Measurements from ENCODE around the gene IDE. TPM values are rescaled to one million over a fixed set of nuclear protein-coding genes. Genes with fewer than 3 reads are reported as not detected.
A peak's percentile ranks its signal among the peaks of the same experiment; 100 is the strongest.
"Not testable (repeated sequence)": the region's sequence is repeated elsewhere in the genome, so short reads cannot be mapped to it uniquely, and the experiment has no call there.

Gene IDE
- total RNA-seq, 3 donors from 2014 or later, result 36.6 to 48.7 (median 41.6) TPM

DNA sequence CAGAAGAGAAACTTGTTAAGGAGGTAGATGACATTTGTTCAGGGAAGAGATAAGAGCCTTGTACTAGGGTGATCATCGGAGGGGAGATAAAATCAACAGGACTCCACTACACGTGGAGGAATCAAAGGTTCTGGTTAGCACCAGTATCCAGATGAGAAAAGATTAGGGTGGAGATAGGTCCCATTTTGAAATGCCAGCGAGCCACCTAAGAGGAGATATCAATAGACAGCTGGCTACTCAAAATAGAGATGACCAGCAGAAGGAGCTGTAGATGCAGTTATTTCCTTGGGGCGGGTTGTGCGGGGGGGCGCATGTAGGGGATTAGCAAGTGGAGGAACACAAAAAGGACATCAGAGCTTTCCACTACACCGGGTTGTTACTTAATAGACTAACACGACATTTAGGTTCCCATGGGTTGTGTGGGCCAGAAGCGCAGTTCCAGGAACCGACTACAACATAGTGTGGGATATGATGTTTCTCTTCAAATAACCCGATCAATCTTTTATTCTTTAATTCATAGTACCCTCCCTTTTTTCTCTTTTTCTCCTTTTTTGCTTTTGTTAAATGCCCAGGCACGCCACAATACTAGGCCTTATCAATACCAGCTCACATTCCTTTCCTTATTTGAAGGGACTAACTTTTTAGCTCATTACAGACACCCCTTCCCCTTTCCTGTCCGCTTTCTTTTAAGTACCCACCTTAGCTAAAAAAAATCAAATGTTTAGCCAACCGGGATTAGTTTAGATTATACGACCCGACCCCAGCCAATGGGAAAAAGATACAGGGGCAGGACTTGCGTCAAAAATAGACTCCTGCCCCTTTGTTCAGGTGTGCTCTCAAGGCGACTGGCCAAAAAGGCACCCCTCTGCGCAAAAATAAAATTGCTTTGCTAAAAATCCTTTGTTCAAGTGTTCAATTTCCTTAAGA lies 17.0 kb upstream of the IDE start:
- intact Hi-C loops (cut with DNase I, micrococcal nuclease), result no loop called here
- TF ChIP-seq, protein P1, sequence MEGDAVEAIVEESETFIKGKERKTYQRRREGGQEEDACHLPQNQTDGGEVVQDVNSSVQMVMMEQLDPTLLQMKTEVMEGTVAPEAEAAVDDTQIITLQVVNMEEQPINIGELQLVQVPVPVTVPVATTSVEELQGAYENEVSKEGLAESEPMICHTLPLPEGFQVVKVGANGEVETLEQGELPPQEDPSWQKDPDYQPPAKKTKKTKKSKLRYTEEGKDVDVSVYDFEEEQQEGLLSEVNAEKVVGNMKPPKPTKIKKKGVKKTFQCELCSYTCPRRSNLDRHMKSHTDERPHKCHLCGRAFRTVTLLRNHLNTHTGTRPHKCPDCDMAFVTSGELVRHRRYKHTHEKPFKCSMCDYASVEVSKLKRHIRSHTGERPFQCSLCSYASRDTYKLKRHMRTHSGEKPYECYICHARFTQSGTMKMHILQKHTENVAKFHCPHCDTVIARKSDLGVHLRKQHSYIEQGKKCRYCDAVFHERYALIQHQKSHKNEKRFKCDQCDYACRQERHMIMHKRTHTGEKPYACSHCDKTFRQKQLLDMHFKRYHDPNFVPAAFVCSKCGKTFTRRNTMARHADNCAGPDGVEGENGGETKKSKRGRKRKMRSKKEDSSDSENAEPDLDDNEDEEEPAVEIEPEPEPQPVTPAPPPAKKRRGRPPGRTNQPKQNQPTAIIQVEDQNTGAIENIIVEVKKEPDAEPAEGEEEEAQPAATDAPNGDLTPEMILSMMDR (IDR thresholded peaks at IDR 0.05), result no peak
- peak; percentile 17 for ATAC-seq
- peaks cover 17% of the 10 kb centered on the region for H3K4me1 ChIP-seq (ENCODE audit: low read depth)
- no peaks in the 10 kb centered on the region for H3K9me3 ChIP-seq
- peak overlapping the region; percentile 4 for H3K4me3 ChIP-seq
- peak; percentile 50 to 76 (median 67) for DNase-seq
- H3K36me3 ChIP-seq (ENCODE audit: low read depth), result no peaks in the 10 kb centered on the region

DNA sequence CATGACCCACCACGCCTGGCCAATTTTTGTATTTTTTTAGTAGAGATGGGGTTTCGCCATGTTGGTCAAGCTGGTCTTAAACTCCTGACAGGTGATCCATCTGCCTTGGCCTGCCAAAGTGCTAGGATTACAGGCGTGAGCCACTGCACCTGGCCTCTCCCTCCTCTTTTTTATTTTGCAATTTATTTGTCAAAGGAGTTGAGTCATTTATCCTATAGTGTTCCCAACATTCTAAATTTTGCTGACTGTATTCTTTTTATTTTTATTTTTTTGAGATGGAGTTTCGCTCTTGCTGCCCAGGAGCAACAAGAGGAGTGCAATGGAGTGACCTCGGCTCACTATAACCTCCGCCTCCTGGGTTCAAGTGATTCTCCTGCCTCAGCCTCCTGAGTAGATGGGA lies 8.5 kb upstream of the IDE start:
- ATAC-seq; H3K4me1 ChIP-seq (ENCODE audit: low read depth); intact Hi-C loops (cut with DNase I, micrococcal nuclease); DNase-seq; H3K9me3 ChIP-seq; H3K4me3 ChIP-seq; H3K36me3 ChIP-seq (ENCODE audit: low read depth): not testable (repeated sequence)

DNA sequence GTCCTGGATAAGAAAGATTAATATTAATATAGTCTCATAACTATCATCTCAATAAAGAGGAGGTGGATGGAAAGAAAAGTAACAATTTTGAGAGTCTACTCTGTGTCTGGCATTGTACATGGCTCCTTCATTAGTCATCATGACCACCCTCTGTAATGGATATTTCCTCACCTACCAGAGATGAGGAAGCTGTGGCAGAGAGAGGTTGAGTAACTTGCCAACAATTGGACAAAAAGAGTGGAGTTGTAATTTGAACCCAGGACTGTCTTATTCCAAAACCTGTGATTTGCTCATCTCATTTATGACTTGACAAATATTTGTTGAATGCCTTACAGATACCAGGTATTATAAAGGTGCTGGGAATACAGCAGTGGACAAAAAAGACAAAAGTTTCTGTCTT lies 2.1 kb upstream of the IDE start:
- intact Hi-C loops (cut with DNase I, micrococcal nuclease), result no loop called here
- H3K9me3 ChIP-seq, result no peaks in the 10 kb centered on the region
- no peak for ATAC-seq
- no peaks in the 10 kb centered on the region for H3K36me3 ChIP-seq (ENCODE audit: low read depth)
- peaks cover 11% of the 10 kb centered on the region for H3K4me1 ChIP-seq (ENCODE audit: low read depth)
- DNase-seq, result no peak
- TF ChIP-seq, protein P1 (IDR thresholded peaks at IDR 0.05), result no peak
- no peak overlapping the region for H3K4me3 ChIP-seq

DNA sequence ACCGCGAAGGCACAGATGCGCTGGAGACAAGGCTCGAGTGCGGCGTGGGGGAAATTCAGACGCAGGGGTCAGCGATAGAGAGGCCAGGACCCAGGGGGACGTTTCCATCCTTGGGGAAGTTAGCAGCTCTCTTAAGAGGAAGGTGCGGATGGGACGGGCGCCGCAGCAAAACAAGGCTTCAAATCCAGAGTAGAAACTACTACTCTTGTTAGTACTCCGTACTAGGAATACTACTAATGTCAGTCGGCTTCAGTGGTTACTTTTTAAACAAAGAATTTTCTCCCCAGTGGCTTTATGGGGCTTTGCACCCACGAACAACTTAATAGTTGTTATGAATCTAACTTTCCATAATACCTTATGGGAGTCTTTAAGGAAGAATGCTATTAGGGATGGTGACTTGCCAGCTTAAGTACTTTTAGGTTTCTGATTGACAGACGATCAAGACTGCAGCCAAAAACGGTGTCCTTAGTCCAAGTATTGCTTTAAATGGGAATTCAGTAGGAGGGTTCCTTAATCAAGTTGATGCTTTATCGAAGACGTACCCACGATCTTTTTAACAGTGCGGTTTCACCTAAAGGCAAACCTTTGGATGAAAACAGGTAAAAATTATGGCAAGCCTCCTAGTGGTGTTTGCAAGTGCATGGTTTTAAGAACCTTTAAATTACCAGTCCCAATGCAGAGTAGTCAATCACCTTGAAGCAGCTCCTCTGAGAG lies 812 bp upstream of the IDE start:
- Histone ChIP-seq H3K9me3 (no peaks in the 10 kb centered on the region), H3K36me3 (ENCODE audit: low read depth) (no peaks in the 10 kb centered on the region), H3K4me3 (peak overlapping the region; percentile 88), H3K4me1 (ENCODE audit: low read depth) (peaks cover 13% of the 10 kb centered on the region)
- intact Hi-C loops (cut with DNase I, micrococcal nuclease), result loop anchor here (1.0 to 5.0 kb wide), 2 partner anchors 57 kb away; no protein-coding TSS in a partner anchor
- DNase-seq, result no peak
- peak; percentile 6 for ATAC-seq
- TF ChIP-seq, protein P1 (IDR thresholded peaks at IDR 0.05), result no peak

DNA sequence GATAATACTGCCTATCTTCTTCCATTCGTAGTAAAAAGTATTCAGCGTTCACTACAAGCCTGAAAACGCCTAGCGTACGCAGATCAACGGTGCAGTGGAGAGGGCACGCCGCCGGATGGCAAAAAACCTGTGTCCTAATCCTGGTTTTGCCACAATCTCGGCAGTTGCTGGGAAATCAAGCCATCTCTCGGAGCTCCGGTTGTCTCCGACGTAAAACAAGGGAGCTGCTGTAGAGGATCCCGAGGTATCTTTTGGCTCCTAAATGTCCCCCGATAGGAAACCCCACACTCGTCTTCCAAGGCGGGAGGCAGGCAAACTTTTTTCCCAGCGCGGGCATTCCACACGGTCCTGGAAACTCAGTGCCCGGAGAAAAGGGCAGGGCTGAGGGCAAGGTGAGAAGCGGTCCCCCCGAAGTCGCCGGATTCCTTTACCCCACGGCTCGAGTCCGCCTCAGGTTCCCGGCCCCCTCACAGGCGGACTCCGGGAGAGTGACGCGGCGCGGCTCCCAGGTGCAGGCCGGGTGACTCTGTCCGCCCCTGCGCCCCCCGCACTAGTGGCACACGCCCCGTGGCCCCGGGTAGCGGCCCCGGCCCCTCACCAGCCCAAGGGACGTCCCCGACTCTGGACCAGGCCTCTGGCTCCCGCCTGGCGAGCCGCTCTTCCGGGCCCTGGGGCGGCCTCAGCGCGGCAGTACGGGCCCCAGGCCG lies 649 bp downstream of the IDE start:
- intact Hi-C loops (cut with DNase I, micrococcal nuclease), result loop anchor here in 1 of 2 donors (5.0 kb wide), 1 partner anchor 56 kb away; no protein-coding TSS in a partner anchor
- DNase-seq (peak; percentile 30 to 61 (median 44)), ATAC-seq (peak; percentile 27)
- H3K4me1 ChIP-seq (ENCODE audit: low read depth), result peaks cover 13% of the 10 kb centered on the region
- no peaks in the 10 kb centered on the region for H3K9me3 ChIP-seq
- TF ChIP-seq, protein P1 (IDR thresholded peaks at IDR 0.05), result no peak
- no peaks in the 10 kb centered on the region for H3K36me3 ChIP-seq (ENCODE audit: low read depth)
- peak overlapping the region; percentile 88 for H3K4me3 ChIP-seq

Measured in mucosa of descending colon (tissue), 3 donors.